OCI-LY3 (cell line): Measurements from ENCODE around the gene C4orf51.

Source experiments
- H2AFZ ChIP-seq: fragments of 200-600, 300-600 bp; shearing (Covaris generic); 2 replicates; pipeline ENCODE4 v1.6.0; 2014; ENCODE audit warnings: antibody characterized with exemption, low read depth, low read length
- H3K27ac ChIP-seq: fragments of 200-600, 300-600 bp; sonication (generic); 2 replicates; pipeline ENCODE4 v1.5.1; 2014; ENCODE audit warnings: mild to moderate bottlenecking, low read length, moderate library complexity, mixed read lengths
- H3K27me3 ChIP-seq: fragments of 200-600, 300-600 bp; sonication (generic); 2 replicates; pipeline ENCODE4 v1.6.1; 2014; ENCODE audit warnings: low read depth, low read length, mixed read lengths
- H3K36me3 ChIP-seq: fragments of 200-600, 300-600 bp; sonication (generic); replicated peaks from 2 replicates; pipeline ENCODE3; 2014; ENCODE audit warnings: low read depth, low read length, mixed read lengths
- H3K4me1 ChIP-seq: fragments of 300-600, 200-600 bp; sonication (generic); 2 replicates; pipeline ENCODE4 v1.6.1; 2014; ENCODE audit warnings: low read length, mixed read lengths
- H3K4me2 ChIP-seq: fragments of 200-600, 300-600 bp; sonication (generic); 2 replicates; pipeline ENCODE4 v1.6.1; 2014; ENCODE audit warnings: low read length, mixed read lengths
- H3K4me3 ChIP-seq: fragments of 300-600, 200-600 bp; sonication (generic); 2 replicates; pipeline ENCODE4 v1.5.1; 2014; ENCODE audit warnings: antibody characterized with exemption, mild to moderate bottlenecking, low read length, moderate library complexity
- H3K79me2 ChIP-seq: fragments of 300-600, 200-600 bp; shearing (Covaris generic); 2 replicates; pipeline ENCODE4 v1.6.1; 2014; ENCODE audit warnings: mild to moderate bottlenecking, low read length, mixed read lengths
- H3K9ac ChIP-seq: fragments of 300-600, 200-600 bp; shearing (Covaris generic); 2 replicates; pipeline ENCODE4 v1.6.0; 2014; ENCODE audit warnings: mild to moderate bottlenecking, low read length, moderate library complexity
- H3K9me3 ChIP-seq: fragments of 200-600, 300-600 bp; shearing (Covaris generic); 2 replicates; pipeline ENCODE4 v1.6.1; 2014; ENCODE audit warnings: low read length, mixed read lengths; ENCODE audit not compliant: insufficient read depth
- H4K20me1 ChIP-seq: fragments of 200-600, 300-600 bp; sonication (generic); 2 replicates; pipeline ENCODE4 v1.6.1; 2016; ENCODE audit warnings: low read length, mixed read lengths; ENCODE audit not compliant: insufficient read depth
- CTCF ChIP-seq: fragments of 200-600, 300-600 bp; sonication (generic); IDR thresholded peaks from 2 replicates; pipeline ENCODE4 v1.5.1; 2014; ENCODE audit warnings: antibody characterized with exemption, low read length, low read depth
- EZH2phosphoT487 ChIP-seq: fragments of 200-600 bp; shearing (Covaris generic); IDR thresholded peaks from 2 replicates; pipeline ENCODE4 v1.6.1; 2018; ENCODE audit warnings: antibody characterized with exemption, mixed run types, low read depth

C4orf51 gene

DNA sequence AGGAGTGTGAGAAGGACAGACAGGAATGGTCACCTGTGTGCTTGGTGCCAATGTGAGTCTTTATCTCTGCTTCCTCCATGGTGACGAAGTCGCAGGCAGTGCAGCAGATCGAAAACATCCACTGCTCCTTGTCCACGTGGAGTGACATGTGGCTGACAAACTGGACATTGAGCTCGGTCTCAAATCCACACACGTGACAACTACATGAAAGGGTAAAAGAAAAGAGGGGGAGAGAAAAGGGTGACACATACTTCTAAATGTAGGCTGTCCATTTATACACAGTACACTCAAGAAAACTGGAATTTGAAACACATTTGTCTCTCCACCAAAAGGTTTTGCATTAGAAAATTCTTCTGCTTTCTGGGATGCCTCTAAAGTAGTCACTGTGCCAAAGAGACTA is 94.5 kb downstream of the C4orf51 start:
- Histone ChIP-seq H3K4me1 (peaks cover 11% of the 10 kb centered on the region), H3K4me3 (no peak overlapping the region), H4K20me1 (no peaks in the 10 kb centered on the region; the same call in 1 of the 2 replicates), H3K27me3 (no peaks in the 10 kb centered on the region), H3K27ac (no peak overlapping the region), H3K9ac (no peak overlapping the region), H3K79me2 (no peaks in the 10 kb centered on the region), H3K9me3 (no peaks in the 10 kb centered on the region), H3K36me3 (peaks cover 52% of the 10 kb centered on the region), H3K4me2 (no peak overlapping the region), H2AFZ (no peak overlapping the region)
- TF ChIP-seq EZH2phosphoT487 (no peak), CTCF (no peak)

DNA sequence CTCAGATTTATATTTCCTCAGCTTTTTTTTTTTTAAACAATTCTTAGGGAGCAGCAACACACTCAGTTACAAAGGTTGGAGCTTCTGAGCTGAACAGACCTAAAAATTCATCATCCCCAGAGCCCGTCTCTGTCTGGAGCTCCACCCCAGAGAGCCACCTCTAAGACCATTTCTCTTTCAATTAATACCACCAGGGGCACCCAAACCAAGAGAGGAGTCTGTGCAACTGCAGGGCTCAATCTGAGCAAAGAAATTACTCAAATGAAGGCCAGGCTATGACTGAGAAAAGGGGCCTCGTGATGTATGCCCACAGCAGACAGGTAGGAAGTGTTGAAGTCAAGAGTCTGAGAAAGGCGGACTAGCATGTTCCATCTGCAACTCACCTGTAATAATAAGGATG is 95.5 kb downstream of the C4orf51 start:
- H3K27me3 ChIP-seq = no peaks in the 10 kb centered on the region
- peaks cover 49% of the 10 kb centered on the region for H3K36me3 ChIP-seq
- no peak overlapping the region for H2AFZ ChIP-seq

GRCh38 chr4:145776208-145776607 is 96.3 kb downstream of the C4orf51 start:
- Histone ChIP-seq H3K36me3 (peaks cover 48% of the 10 kb centered on the region), H3K4me3 (no peak overlapping the region), H2AFZ (no peak overlapping the region), H3K27me3 (no peaks in the 10 kb centered on the region), H4K20me1 (no peaks in the 10 kb centered on the region), H3K4me2 (no peak overlapping the region), H3K79me2 (no peaks in the 10 kb centered on the region), H3K9me3 (no peaks in the 10 kb centered on the region), H3K4me1 (peaks cover 3% of the 10 kb centered on the region), H3K9ac (no peak overlapping the region), H3K27ac (no peak overlapping the region)
- TF ChIP-seq CTCF = no peak

More for the DNA sequence above, 95.5 kb downstream of the C4orf51 start:
- TF ChIP-seq CTCF (no peak), EZH2phosphoT487 (no peak)
- peaks cover 8% of the 10 kb centered on the region for H3K4me1 ChIP-seq
- no peaks in the 10 kb centered on the region for H3K79me2 ChIP-seq
- no peak overlapping the region for H3K4me2 ChIP-seq
- no peaks in the 10 kb centered on the region for H3K9me3 ChIP-seq
- no peak overlapping the region for H3K4me3 ChIP-seq
- H3K9ac ChIP-seq = no peak overlapping the region
- H4K20me1 ChIP-seq = no peaks in the 10 kb centered on the region
- no peak overlapping the region for H3K27ac ChIP-seq

DNA sequence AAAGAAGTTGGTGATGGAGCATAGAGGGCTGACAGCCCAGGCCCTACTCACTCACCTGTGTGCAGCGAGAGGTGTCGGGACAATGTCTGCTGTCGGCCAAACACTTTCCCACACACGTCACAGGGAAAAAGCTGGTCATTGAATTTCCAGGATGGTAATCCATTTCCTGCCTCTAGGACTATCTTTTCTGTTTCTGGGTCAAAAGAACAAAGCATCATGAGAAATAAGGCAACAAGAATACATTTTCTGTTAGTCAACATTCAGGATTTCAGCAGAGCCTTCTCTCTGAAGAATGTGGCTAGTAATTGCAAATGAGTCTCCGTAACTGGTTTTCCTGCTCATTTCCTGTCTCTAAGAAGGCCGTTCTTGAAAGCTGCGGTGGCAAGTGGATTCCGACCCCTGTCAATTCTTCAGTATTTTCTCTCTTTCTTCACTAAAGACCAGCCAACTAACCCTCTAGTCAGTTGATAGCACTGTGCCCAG is 99.4 kb downstream of the C4orf51 start:
- Histone ChIP-seq H3K4me3 (no peak overlapping the region), H3K27ac (no peak overlapping the region), H4K20me1 (no peaks in the 10 kb centered on the region), H3K27me3 (no peaks in the 10 kb centered on the region), H3K9me3 (no peaks in the 10 kb centered on the region), H3K9ac (no peak overlapping the region), H3K4me2 (no peak overlapping the region), H3K4me1 (no peaks in the 10 kb centered on the region), H3K36me3 (peaks cover 24% of the 10 kb centered on the region), H3K79me2 (no peaks in the 10 kb centered on the region), H2AFZ (no peak overlapping the region)
- TF ChIP-seq CTCF (no peak), EZH2phosphoT487 (no peak)
